Subcutaneous adipose tissue (tissue), 4 donors: ENCODE measurements around the gene RERG. TPM values are rescaled to one million over a fixed set of nuclear protein-coding genes. Genes with fewer than 3 reads are reported as not detected.

Source experiments
- CTCF ChIP-seq: fragments of 450-650 bp; IDR thresholded peaks from one replicate; pipeline ENCODE4 v1.5.1; 2016; ENCODE audit warnings: low read depth, mild to moderate bottlenecking, control low read depth, antibody characterized with exemption, moderate library complexity
- total RNA-seq, 4 donors: library from RNA; depleted of rRNA; stranded (reverse); fragments of >200 nt; gene quantifications; one replicate each; pipeline ENCODE4 v1.1.0, GENCODE V29; 2016

RERG gene
- total RNA-seq, 4 donors from 2014 or later: 15.3 to 42.4 (median 23.5) TPM

GRCh38 chr12:15155271-15155670, 65.9 kb downstream of the RERG start:
- no peak for TF ChIP-seq CTCF

GRCh38 chr12:15154103-15154502, 67.1 kb downstream of the RERG start:
- no peak for TF ChIP-seq CTCF

DNA sequence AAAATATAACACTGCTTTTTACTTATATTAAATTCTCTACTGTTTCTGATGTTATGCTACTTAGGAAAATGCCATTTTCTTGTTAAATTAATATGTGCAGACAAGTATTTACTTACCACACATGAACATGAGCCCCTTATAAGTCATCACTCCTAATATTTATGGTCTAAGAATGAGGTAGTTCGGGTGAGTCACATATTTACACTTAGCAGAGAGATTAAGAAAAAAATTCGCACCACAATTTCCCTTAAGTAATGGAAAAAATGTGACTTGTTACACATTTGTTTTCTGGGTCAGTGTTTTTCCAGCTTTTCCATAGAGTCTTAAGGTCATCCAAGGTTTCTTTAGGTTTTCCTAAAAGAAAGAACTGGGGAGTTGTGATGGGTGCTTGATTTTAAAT, 68.3 kb downstream of the RERG start:
- TF ChIP-seq CTCF: no peak

DNA sequence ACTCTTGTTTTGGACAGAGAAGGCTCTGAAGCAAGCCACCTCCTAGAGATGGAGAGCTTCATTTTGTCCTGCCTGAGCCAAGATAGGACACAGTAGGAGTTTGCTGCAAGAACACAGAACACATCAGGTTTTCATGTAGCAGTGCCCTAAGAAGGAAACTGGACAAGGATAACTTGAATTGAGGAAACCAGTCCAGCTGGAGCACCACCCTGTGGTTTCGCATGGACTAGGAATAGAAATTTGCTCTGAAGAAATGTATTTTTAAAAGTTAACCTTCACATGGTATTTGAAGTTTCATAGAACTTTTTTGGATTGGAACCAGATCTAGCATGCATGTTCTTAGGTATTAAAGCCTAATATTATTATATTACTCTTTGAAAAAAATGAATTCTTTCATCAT, 68.8 kb downstream of the RERG start:
- TF ChIP-seq CTCF: no peak

GRCh38 chr12:15151161-15152091, 69.8 kb downstream of the RERG start:
- TF ChIP-seq CTCF: no peak

DNA sequence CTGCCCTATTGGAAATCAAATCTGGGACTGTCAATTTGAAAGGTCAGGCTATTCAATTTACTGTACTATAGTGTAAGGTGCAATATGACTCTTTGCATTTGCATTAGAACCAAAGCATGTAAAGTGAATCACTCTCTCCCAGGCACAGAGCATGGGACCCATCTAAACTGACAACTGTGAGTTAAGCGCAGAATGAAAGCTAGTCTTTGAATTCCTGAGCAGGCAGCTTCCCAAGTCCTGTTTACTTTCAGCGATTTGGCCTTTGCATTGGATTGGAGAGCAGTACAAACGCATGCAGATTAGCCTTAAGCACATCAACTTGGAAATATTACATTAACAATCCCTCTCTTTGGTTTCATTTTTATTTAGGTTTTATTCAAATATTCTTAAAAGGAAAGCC, 74.6 kb downstream of the RERG start:
- no peak for TF ChIP-seq CTCF

GRCh38 chr12:15143467-15143866, 77.8 kb downstream of the RERG start:
- TF ChIP-seq CTCF: no peak
